COR-L47 (cell line): ENCODE data around the gene HPCAL1.

ENCODE experiments used
- DNase-seq: peaks from one replicate; lab custom pipeline; 2025; lab: John Stamatoyannopoulos, UW

The HPCAL1 gene

DNA sequence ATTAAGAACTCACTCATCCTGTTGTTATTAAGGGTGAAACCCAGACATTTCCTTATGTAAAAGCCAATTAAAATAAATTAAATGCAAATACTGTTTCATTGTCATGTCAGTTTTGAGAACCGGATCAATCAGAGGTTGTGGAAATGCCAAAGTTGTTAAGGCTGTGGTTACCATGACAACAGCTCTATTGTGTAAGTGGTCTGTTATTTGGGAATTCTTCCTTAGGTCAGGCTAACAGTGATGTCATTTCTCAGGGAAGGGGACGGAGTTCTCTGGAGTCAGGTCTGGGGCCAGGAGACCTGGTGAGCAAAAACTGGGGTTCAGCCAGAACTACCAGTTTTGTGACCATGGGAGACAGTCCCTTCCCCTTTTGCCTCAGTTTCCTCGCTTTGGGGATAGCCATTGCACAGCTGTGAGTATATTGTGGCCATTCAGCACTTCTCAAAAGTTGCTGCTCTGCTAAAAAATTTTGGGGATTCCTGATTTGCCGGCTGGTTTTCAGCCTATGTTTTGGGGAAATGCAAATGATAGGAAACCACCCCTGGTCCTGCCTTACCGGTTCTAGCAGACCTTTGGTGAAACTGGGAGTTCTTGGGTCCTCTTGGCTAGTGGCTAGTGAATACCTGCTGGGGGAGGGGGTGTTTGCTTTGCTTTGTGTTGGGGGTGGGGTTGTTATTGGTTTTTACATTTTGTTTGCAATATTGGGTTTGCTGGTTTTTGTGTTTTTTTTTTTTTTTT lies 21.6 kb downstream of the HPCAL1 start:
- peak; percentile 30 for DNase-seq

DNA sequence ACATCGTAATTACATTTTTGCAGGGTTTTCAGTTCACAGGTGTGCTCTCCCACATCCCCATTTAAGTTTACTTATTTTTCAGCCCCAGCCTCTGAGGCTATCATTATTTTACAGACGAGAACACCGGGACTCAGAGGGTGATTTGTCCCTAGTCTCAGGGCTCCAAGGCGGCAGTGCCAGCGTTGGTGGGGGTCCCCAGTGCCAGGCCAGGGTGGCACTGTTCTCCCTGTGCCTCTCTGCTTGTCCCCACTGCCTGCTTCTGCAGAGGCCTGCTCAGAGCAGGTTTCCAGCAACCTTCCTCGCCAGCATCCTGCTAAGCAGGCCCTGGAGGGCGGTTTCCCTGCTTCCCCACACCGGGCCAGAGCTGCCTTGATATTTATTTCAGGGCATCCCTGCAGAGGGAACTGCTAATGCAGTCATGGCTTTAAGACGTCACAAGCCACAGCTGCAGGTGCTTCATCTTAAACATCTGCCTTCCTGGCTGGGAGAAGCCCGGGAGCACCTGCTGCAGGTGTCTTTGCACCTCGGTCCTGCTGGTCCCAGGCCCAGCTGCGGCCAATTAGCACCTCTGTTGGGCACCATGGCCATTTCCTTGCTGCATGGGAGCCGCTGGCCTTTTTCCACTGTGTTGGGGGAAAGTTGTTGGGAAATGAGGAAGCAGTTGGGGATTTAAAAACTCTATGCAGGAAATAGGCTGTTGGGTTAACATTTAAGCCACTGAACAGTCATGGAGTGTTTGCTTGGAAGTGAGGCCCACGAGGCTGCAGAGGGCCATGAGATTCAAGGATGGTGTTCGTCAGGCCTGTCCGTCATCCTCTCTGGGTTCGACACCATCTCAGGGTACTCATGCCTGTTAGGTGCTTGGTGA lies 22.8 kb downstream of the HPCAL1 start:
- peak; percentile 82 for DNase-seq

GRCh38 chr2:10326151-10326616 lies 23.5 kb downstream of the HPCAL1 start:
- DNase-seq: no peak

DNA sequence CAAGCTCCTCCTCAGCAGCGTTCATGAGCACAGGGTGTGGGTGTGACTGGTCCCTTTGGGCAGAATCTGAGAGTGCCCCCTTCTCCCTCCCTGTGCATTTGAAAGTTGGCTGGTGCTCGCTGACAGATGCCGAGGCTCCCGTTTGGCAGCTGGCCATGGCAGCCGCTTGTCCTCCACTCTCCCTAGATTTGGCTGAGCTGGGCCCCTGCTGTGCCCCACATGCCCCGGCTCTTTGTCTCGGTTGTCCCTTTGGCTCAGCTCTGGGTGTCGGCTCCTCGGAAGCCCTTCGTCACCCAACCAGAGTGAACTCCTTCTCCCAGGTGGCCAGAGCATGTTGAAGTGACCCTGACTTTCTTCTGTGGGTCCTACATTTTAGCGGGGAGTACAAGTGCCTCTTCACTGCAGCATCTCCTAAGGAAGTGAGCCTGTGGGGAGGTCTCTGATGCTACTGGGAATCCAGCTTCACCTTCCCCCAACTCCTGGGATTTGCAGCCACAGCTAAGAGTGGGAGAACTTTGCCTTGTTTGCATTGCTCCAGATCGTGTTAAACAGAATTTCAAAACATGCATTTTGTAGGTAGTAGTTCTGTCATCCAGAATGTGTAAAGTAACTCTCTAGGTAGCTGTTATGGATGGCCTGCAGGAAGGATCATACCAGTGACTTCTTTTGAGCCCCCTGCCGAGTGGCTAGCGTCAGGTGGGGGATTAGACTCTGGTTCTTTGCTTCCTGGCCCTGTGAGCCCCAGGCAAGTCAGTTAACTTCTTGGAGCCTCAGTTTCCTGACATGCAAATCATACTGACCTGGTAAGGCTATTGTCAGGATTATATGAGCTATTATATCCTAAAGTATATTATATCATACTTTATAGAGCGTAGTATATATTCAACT lies 24.2 kb downstream of the HPCAL1 start:
- DNase-seq: peak; percentile 95

DNA sequence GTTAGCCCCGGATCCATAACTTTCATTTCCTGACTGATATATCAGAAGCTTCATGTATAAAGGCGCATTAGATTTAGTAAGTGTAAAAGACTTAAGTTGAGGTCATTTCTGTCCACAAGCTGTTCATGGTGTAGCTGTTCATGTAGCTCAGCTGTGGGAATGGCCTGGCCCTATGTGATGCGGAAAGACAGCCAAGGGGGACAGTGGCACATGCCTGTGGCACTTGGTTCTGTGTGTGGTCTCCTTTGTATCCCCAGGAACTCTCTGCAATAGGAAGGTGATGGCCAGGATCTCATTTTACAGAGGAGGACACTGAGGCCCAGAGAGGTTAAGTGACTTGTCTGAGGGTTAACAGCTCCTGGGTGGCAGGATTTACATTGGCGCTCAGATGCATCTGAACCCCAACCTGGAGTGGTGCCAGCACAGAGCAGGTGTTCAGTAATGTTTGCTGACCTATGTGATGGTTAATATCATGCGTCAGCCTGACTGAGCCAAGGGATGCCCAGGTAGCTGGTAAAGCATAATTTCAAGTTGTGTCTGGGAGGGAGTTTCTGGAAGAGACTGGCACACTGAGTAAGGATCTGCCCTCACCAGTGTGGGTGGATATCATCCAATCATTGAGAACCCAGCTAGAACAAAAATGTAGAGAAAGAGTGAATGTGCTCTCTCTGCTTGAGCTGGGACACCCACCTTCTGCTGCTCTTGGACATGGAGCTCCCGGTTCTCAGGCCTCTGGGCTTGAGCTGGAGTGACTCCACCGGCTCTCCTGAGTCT lies 25.4 kb downstream of the HPCAL1 start:
- peak; percentile 35 for DNase-seq

- no peak for DNase-seq
Observed at GRCh38 chr2:10328670-10329579, 26.2 kb downstream of the HPCAL1 start.

GRCh38 chr2:10329580-10329879 lies 26.8 kb downstream of the HPCAL1 start:
- DNase-seq: no peak

GRCh38 chr2:10329880-10330699 lies 27.4 kb downstream of the HPCAL1 start:
- no peak for DNase-seq

DNA sequence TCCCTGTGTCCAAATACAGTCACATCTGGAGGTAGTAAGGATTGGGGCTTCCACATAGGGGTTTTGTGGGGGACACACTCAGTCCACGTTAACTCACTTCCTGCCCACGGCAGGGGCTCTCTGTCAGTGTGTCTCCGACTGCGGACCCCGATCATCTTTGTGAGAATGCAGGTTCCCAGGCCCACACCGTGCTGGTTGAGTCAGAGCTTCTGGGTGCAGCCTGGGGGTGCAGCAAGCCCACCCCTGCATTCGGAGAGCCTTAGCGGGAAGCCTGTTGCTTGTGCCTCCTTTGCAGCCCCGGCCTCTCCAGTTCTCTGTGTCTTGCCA lies 28.0 kb downstream of the HPCAL1 start:
- DNase-seq: no peak

DNA sequence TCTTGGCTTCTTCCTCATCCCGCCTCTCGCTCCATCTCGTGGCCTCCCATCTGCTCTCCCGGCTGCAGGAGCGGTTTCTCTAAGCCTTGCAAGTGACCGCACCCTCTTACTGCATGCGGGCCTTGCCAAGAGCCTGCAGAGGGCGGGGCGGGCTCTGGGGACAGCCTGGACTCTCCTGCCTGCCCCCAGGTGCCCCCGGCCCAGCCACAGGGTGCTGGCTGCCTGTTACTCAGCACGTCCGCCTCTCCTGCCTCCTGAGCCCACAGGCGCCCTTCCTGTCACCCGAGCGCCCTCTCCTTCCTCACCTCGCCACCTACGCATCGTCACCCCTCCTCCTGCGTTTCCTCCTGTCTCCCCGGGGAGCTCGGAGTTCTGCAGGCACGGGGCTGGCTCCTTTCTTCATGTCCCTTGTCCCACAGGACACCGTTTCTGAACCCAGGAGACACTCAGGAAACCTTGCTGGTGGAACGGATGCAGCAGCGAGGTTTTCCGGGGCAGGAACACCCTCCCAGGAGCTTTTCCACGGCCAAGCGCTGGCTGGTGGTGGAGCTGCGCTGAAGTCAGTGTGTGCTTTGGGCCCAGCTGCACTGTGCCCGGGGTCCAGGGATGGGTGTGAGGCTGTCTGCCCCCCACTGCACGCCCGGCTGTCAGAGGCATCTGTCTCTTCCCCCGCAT lies 28.5 kb downstream of the HPCAL1 start:
- no peak for DNase-seq

- peak; percentile 23 for DNase-seq
Observed at GRCh38 chr2:10331702-10332401, 29.1 kb downstream of the HPCAL1 start.

DNA sequence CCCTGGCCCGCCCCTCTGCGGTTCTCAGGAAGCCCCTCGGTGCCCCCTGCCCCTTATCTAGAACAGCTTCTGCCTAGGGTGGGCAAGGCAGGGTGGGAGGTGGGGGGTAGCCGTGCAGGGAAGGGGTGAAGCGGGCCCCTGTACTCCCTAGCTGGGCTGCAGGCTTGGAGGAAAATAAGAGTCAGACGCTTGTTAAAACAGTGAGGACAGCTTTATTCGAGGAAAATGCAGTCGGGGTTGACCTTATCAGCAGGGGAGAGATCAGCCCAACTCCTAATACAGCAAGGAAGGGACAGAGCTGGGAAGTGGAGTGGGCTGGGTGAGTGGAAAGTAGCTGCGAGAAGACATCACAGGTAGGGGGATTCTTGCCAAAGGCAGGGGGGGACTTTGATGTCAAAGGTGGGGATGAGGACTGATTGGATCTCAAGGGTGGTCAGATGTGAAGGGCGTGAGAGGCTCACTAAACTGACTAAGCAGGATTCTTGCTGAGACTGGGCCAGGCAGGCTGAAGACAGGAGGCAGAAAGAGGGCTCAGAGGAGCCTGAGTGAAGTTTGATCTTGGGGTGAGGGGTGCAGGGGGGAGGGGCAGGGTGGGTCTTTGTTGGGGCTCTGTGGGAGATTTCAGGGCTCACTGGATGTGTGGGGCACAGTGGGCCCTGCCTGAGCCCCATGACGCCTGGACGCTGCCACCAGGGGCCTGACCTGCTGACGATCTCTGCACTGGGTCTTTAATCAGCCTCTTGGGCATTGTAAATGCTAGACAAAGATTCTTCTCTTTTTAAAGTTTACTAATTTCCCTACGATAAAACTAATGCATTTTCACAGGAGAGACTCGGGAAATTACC lies 29.9 kb downstream of the HPCAL1 start:
- no peak for DNase-seq

GRCh38 chr2:10333247-10333613 lies 30.5 kb downstream of the HPCAL1 start:
- DNase-seq: no peak

DNA sequence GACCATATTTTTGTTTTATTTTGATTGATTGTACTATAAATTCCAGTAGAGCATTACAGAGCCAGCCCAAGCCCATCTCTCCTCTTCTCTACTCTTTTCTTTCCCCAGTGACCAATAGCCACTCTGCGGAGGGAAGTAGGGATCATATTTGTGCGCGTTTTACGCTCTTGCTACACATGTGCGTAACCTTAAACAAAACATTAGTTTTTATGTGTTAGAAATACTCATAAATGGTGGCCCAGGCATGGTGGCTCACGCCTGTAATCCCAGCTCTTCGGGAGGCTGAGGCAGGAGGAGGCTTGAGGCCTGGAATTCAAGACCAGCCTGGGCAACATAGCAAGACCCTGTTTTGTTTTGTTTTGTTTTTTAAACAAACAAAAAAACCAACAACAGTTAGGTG lies 31.3 kb downstream of the HPCAL1 start:
- DNase-seq: no peak

GRCh38 chr2:10335046-10335840 lies 32.5 kb downstream of the HPCAL1 start:
- no peak for DNase-seq

- no peak for DNase-seq
Observed at GRCh38 chr2:10336283-10336682, 33.6 kb downstream of the HPCAL1 start.
